Left lobe of liver (tissue), 2 donors: ENCODE measurements around the gene CETP. TPM values are rescaled to one million over a fixed set of nuclear protein-coding genes. Genes with fewer than 3 reads are reported as not detected.
"Not testable (repeated sequence)": the region's sequence is repeated elsewhere in the genome, so short reads cannot be mapped to it uniquely, and the experiment has no call there.

Experiments
- ATAC-seq: fragments of 200-7000 bp; cut with Tn5 transposase; one replicate; pipeline ENCODE4 v1.9.1; 2020; ENCODE audit warnings: mild to moderate bottlenecking, moderate library complexity
- DNase-seq: peaks from one replicate; pipeline ENCODE4 v3.0.0-alpha.2; 2020; ENCODE audit warnings: low spot score
- total RNA-seq: library from RNA; stranded (reverse); gene quantifications from one replicate; pipeline ENCODE4 v1.2.1, GENCODE V29; 2021
- donor health status: DM: no; HTN: no; CAD: no; lungs with moderate emphysema.
- donor health status: DM: no; HTN: yes; CAD: no.

The CETP gene
- total RNA-seq, 1 donor from 2014 or later, result 3.8 TPM

DNA sequence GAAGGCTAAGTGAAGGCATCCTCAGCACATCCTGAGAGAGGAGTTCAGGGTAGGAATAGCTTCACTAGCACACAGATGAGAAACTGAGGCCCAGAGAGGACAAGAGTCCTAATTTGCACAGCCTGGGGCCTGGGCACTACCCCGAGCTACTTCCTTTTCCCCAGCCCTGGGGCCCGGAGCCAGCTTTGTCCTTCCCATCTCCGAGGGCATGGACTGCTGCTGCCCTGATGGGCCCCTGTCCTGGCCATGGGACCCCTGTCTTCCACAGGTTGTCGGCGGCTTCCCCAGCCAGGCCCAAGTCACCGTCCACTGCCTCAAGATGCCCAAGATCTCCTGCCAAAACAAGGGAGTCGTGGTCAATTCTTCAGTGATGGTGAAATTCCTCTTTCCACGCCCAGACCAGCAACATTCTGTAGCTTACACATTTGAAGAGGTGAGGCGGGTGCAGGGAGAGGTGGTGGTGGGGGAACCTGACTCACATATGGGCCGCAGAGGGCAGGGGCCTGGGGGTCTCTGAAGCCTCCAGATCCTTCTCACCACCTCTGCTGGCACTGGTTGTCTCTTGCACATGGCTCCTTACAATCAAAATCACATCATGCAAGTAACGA lies 16.2 kb downstream of the CETP start:
- ATAC-seq (no peak), DNase-seq (no peak)

DNA sequence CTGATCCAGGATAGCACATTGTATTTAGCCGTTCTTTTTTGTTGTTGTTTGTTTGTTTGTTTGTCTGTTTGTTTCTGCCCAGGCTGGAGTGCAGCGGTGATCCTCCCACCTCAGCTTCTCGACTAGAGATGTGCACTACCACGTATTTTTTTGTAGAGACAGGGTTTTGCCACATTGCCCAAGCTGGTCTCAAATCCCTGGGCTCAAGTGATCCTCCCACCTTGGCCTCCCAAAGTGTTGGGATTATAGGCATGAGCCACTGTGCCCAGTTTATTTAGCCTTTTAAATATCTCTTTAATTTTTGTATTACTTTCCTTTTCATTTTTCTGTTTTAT lies 18.4 kb downstream of the CETP start:
- ATAC-seq (no peak), DNase-seq (no peak)

GRCh38 chr16:56980792-56981724 lies 19.3 kb downstream of the CETP start:
- no peak for ATAC-seq
- no peak for DNase-seq

GRCh38 chr16:56981729-56982271 lies 20.1 kb downstream of the CETP start:
- DNase-seq (no peak), ATAC-seq (no peak)

DNA sequence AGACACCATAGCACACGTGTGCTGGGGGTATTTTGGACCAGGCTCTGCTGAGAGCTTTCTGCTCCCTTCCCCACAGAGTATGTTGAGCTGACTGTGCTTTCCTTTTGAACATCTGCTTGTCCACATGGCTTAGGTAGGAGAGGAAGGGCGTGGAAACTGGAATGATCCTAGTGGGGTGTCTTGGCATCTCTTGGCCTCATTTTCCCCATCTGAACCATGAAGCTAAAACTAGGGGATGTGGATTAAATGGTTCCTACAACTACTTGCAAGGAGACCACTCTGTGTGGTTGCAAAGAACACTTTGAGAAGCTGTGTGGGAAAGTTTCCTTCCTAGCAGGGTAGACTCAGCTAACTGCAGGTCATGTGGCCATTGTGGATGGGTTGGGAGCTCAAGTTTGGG lies 20.9 kb downstream of the CETP start:
- no peak for ATAC-seq
- no peak for DNase-seq

- ATAC-seq (peak; percentile 47), DNase-seq (no peak)
Measured at GRCh38 chr16:56983211-56983751, 21.5 kb downstream of the CETP start.

DNA sequence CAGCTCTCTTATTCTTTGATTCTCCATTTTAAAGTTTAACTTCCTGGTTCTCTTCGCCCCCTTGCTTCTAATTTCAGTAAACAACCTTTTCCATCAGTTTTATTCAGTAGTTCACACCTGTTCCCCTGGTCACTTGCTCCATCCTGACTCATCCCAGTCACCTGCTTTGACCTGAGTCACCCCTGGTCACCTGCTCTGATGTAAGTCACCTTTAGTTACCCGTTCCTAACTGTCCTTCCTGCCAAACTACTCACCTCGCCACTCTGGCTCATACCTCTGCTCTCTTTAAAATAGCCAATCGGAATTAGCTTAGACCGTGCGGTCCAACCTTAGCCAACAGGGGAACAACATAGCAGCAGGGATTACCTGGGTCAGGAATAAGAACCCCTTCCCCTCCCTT lies 22.9 kb downstream of the CETP start:
- DNase-seq, result no peak

GRCh38 chr16:56985288-56985961 lies 23.7 kb downstream of the CETP start:
- ATAC-seq, result no peak
- no peak for DNase-seq

More for the DNA sequence above, 22.9 kb downstream of the CETP start:
- no peak for ATAC-seq

- ATAC-seq, result no peak
- DNase-seq, result no peak
Measured at GRCh38 chr16:56985962-56986360, 24.2 kb downstream of the CETP start.

- DNase-seq (no peak), ATAC-seq (no peak)
Measured at GRCh38 chr16:56986361-56986760, 24.6 kb downstream of the CETP start.

DNA sequence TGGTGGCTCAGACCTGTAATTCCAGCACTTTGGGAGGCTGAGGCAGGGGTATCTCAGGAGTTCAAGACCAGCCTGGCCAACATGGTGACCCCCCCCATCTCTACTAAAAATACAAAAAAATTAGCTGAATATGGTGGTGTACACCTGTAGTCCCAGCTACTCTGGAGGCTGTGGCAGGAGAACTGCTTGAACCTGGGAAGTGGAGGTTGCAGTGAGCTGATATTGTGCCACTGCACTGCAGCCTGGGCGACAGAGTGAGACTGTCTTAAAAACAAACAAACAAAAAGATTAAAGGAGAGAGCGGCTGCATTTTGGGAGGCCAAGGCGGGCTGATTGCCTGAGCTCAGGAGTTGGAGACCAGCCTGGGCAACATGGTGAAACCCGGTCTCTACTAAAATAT lies 25.2 kb downstream of the CETP start:
- DNase-seq, ATAC-seq: not testable (repeated sequence)

DNA sequence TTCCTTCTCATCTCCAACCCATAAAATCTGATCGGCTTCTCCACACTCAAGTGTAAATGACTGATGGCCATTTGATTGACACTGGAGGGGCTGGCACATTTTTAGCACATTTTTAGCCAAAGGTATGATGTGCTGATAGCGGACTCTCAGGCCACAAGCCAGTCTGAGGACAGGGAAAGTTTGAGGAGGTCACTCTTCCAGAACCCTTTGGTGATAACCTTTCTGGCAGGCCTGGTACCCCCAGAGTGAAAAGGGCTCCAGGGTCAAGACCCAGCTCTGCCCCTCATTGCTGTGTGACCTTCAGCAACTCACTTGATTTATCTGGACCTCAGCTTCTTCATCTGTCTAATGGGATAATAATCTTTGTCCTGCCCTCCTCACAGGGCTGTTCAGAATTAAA lies 25.9 kb downstream of the CETP start:
- no peak for ATAC-seq
- no peak for DNase-seq

DNA sequence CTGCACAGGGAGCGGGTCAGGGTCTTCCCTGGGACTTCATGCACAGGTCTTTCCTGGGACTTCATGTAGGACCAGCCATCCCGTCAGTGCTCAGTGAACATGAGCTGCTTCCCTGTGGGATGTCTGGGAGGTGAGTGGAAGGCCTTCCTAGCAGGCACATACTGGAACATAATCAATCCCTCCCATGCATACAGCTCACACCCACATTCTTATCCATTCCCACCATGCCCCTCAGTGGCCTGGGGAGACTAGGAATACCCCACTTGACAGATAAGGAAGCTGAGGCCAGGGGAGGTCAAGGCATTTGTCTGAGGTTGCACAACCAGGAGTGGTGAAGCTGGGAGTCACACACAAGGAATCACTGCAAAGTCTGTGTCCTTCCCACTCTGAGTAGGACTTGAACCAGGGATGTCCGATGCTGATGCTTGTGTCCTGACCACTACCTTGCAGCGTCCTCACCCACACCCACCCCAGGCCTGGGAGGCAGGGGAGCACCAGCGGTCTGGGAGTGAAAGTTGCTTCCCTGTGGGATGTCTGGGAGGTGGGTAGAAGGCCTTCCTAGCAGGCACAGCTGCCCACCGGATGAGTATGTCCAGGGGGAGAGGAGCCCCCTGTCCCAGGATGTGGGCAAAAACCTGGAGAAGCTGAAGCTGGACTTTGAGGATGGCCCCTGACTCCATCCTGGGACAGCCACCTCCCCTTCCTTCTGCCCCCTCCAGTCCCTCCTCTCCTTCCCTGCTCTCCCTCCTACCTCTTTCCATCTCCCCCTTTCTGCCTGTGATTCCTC lies 26.6 kb downstream of the CETP start:
- peak; percentile 1 for ATAC-seq
- DNase-seq, result no peak

GRCh38 chr16:56988948-56989945 lies 27.5 kb downstream of the CETP start, which contains the start of gene NLRC5:
NLRC5 (plus strand) TSS chr16:56989557; CDS start chr16:57020713, 31,156 bp downstream.
- DNase-seq (peak; percentile 88), ATAC-seq (peak; percentile 94)

GRCh38 chr16:56989988-56990387 lies 28.2 kb downstream of the CETP start:
- no peak for ATAC-seq

DNA sequence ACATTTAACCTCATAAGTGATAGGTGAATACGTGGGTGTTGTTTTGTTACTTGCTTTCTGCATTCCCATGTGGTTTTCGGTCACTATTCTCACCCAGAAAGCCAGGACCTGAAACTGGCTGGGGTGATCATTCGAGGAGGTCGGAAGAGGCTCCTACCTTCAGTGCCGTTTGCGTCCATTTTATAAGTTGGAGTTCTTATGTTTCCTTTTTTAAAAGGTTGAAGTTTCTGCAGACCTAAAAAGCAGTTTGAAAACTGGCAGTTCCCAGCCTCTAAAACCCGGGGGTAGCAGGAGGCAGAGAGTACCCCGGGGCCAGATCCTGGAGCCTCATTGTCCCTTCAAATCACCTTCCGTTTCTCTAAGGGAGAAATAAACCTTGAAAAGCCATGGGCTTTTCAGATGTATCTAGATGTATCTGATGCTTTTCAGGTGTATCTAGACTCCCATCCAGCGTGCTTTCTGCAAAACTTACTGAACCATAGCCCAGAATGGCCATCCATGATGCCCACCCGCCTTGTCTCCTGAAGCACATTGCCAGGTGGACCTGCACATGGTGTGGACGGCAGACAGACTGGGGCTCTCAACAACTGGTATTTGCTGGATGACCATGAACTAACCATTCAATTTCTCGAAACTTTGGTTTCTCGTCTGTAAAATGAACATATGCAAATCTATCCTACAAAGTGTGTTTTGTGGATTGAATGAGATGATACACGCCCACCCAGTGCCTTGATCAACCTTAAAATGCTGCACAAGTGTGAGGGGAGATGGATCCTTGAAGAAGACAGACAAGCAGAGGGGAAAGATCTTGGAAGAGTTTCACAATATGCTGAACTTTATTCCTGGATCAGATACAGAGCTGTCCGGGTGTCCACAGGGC lies 28.9 kb downstream of the CETP start:
- no peak for ATAC-seq
- no peak for DNase-seq

More at GRCh38 chr16:56989988-56990387, 28.2 kb downstream of the CETP start:
- DNase-seq, result no peak

DNA sequence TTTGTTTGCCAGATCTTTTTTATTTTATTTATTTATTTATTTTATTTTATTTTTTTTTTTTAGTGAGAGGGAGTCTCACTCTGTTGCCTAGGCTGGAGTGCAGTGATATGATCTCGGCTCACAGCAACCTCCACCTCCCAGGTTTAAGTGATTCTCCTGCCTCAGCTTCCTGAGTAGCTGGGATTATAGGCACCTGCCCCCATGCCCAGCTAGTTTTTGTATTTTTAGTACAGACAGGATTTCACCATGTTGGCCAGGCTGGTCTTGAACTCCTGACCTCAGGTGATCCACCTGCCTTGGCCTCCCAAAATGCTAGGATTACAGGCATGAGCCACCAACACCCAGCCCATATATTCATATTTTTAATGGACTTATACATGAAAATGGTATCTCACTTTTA lies 30.7 kb downstream of the CETP start:
- DNase-seq, ATAC-seq: not testable (repeated sequence)

DNA sequence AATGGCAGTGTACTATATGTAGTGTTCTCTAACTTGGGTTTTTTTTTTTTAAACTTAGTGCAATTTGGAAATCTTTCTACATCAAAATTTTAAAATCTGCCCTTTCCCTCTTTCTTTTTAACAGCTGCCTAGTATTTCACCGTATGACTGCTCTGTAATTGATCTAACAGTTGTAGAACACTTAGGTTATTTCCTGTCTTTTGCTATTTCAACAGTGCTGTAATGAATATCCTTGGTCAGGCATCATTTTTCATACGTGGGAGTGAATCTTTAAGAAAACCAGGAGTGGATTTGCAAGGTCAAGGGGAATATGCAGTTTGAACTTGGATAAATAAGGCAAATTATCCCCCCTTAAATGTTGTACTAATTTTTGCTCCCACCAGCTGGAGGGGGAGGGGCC lies 31.5 kb downstream of the CETP start:
- no peak for DNase-seq
- no peak for ATAC-seq
